ENCODE measurements around the gene CFAP58. TPM values are rescaled to one million over a fixed set of nuclear protein-coding genes. Genes with fewer than 3 reads are reported as not detected.

Gene CFAP58
- total RNA-seq, 6 experiments from 2014 or later: 0.35 to 1.1 (median 0.41) TPM

DNA sequence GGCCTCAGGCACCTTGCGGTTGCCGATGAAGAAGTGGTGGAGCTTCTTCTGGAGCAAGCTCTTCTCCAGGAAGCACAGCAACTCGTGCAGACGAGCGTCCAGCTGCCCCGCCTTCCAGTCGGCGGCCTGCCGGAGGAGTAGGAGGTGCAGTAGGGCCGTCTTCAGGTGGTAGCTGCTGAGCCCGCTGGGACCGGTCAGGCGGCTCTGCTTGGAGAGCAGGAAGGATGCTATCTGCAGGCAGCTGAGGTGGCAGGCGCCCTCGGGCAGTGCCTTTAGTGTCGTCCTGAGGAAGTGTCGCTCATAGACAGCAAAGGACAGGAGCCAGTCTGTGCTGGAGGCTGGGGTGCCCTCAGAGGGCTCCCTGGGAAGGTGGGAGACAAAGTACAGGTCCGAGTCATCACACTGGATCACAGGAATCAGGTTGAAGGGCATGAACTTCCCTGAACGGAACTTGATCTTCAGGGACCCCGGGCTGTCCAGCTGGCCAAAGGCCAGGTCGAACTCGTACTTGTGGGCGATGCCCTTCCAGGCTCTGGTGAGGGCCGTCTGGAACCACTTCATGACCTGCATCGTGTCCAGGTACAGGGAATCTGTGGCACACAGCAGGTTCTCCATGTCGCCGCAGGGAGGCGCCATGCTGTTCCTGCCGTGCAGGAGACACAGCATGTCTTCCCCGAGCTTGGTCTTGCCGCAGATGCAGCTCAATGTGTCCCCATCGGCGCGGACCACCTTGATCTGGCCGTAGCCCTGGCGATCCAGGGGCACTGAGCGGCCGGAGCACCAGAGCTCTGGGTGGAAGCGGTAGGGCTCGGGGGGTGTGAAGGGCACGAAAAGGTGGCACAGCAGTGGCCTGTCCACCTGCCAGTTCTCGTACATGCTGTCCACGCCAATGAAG, 38.8 kb upstream of the CFAP58 start:
- Mint-ChIP-seq H3K4me3 (no peak overlapping the region), H3K27me3 (ENCODE audit: insufficient read depth) (peaks cover 13% of the 10 kb centered on the region; the same call in 1 of the 2 replicates), H3K27ac (no peak overlapping the region), H3K4me1 (ENCODE audit: low read depth) (peaks cover 61% of the 10 kb centered on the region), H3K9me3 (no peaks in the 10 kb centered on the region), H3K36me3 (ENCODE audit: low read depth) (peaks cover 36% of the 10 kb centered on the region; the same call in 1 of the 2 replicates)
- no peak for DNase-seq
- TF ChIP-seq CTCF (IDR thresholded peaks at IDR 0.05): no peak

- H3K9me3 Mint-ChIP-seq: no peaks in the 10 kb centered on the region
- H3K27ac Mint-ChIP-seq: no peak overlapping the region
- no peak overlapping the region for H3K4me3 Mint-ChIP-seq
- peak; percentile 15; the same call in 1 of the 2 replicates for TF ChIP-seq CTCF (IDR thresholded peaks at IDR 0.05)
- peaks cover 61% of the 10 kb centered on the region for H3K4me1 Mint-ChIP-seq (ENCODE audit: low read depth)
- peaks cover 36% of the 10 kb centered on the region; the same call in 1 of the 2 replicates for H3K36me3 Mint-ChIP-seq (ENCODE audit: low read depth)
- H3K27me3 Mint-ChIP-seq (ENCODE audit: insufficient read depth): peaks cover 9% of the 10 kb centered on the region; the same call in 1 of the 2 replicates
- no peak for DNase-seq
Measured at GRCh38 chr10:104315486-104315921, 38.1 kb upstream of the CFAP58 start.

GRCh38 chr10:104316321-104317099, 37.1 kb upstream of the CFAP58 start:
- no peak for DNase-seq
- TF ChIP-seq CTCF (IDR thresholded peaks at IDR 0.05): no peak
- peaks cover 58% of the 10 kb centered on the region for H3K4me1 Mint-ChIP-seq (ENCODE audit: low read depth)
- H3K9me3 Mint-ChIP-seq: no peaks in the 10 kb centered on the region
- 0 out of 2 replicates have a peak overlapping the region, but pooled peaks have one; percentile 45 for H3K4me3 Mint-ChIP-seq
- H3K36me3 Mint-ChIP-seq (ENCODE audit: low read depth): peaks cover 36% of the 10 kb centered on the region; the same call in 1 of the 2 replicates
- H3K27ac Mint-ChIP-seq: peak overlapping the region; percentile 70
- H3K27me3 Mint-ChIP-seq (ENCODE audit: insufficient read depth): peaks cover 10% of the 10 kb centered on the region; the same call in 1 of the 2 replicates

- Mint-ChIP-seq H3K9me3 (no peaks in the 10 kb centered on the region), H3K4me1 (ENCODE audit: low read depth) (peaks cover 60% of the 10 kb centered on the region), H3K27ac (peak overlapping the region; percentile 70), H3K4me3 (peak overlapping the region; percentile 45; the same call in 1 of the 2 replicates), H3K27me3 (ENCODE audit: insufficient read depth) (peaks cover 15% of the 10 kb centered on the region), H3K36me3 (ENCODE audit: low read depth) (peaks cover 31% of the 10 kb centered on the region; the same call in 1 of the 2 replicates)
- no peak for DNase-seq
- TF ChIP-seq CTCF (IDR thresholded peaks at IDR 0.05): peak; percentile 30; the same call in 1 of the 2 replicates
Measured at GRCh38 chr10:104317269-104317710, 36.3 kb upstream of the CFAP58 start.

GRCh38 chr10:104317726-104318299, 35.8 kb upstream of the CFAP58 start:
- H3K4me3 Mint-ChIP-seq: peak overlapping the region; percentile 45; the same call in 1 of the 2 replicates

More at GRCh38 chr10:104317726-104318299, 35.8 kb upstream of the CFAP58 start:
- peaks cover 26% of the 10 kb centered on the region; the same call in 1 of the 2 replicates for H3K36me3 Mint-ChIP-seq (ENCODE audit: low read depth)
- no peak for DNase-seq
- peak overlapping the region; percentile 70; the same call in 1 of the 2 replicates for H3K27ac Mint-ChIP-seq
- H3K4me1 Mint-ChIP-seq (ENCODE audit: low read depth): peaks cover 60% of the 10 kb centered on the region
- H3K27me3 Mint-ChIP-seq (ENCODE audit: insufficient read depth): peaks cover 18% of the 10 kb centered on the region
- TF ChIP-seq CTCF (IDR thresholded peaks at IDR 0.05): no peak; the same call in 1 of the 2 replicates
- H3K9me3 Mint-ChIP-seq: no peaks in the 10 kb centered on the region

All from HFFc6 (cell line).